Thoracic aorta (tissue), 2 donors: Measurements from ENCODE around the gene CECR2. TPM values are rescaled to one million over a fixed set of nuclear protein-coding genes. Genes with fewer than 3 reads are reported as not detected.
"Not testable (repeated sequence)": the region's sequence is repeated elsewhere in the genome, so short reads cannot be mapped to it uniquely, and the experiment has no call there.

Source experiments
- ATAC-seq: fragments of 150-250 bp; one replicate; pipeline ENCODE4 v1.8.0; 2017; ENCODE audit warnings: low read depth; ENCODE audit not compliant: insufficient number of reproducible peaks, low FRiP score
- DNase-seq: peaks from one replicate; pipeline ENCODE4 v3.0.0-alpha.2; 2020; ENCODE audit warnings: low spot score
- H3K27ac ChIP-seq, 2 donors: fragments of 200-600 bp; sonication (generic); 1 replicate in 1 of 2; 2 replicates in 1 of 2; pipeline ENCODE4 v1.5.1; 2016; ENCODE audit warnings: mild to moderate bottlenecking in 2 of 2, moderate library complexity in 2 of 2
- H3K27me3 ChIP-seq: fragments of 200-600 bp; sonication (generic); replicated peaks from 2 replicates; pipeline ENCODE4 v1.6.0; 2016; ENCODE audit warnings: mild to moderate bottlenecking; ENCODE audit not compliant: insufficient read depth
- H3K36me3 ChIP-seq: fragments of 200-600 bp; sonication (generic); one replicate; pipeline ENCODE4 v1.5.1; 2016
- H3K4me1 ChIP-seq, 2 donors: fragments of 200-600 bp; sonication (generic); 1 replicate in 1 of 2; 2 replicates in 1 of 2; pipeline versions ENCODE4 v1.5.1 to v1.6.0; 2016; ENCODE audit warnings: low read depth in 2 of 2, mild to moderate bottlenecking in 1 of 2; ENCODE audit not compliant: control insufficient read depth in 1 of 2
- H3K4me3 ChIP-seq: fragments of 200-600 bp; sonication (generic); 2 replicates; pipeline ENCODE4 v1.5.1; 2016; ENCODE audit warnings: mild to moderate bottlenecking
- H3K9me3 ChIP-seq: fragments of 200-600 bp; sonication (generic); 2 replicates; pipeline ENCODE4 v1.5.1; 2016
- CTCF ChIP-seq: fragments of 200-600 bp; sonication (generic); IDR thresholded peaks from one replicate; pipeline ENCODE4 v1.5.1; 2019; ENCODE audit warnings: antibody characterized with exemption
- total RNA-seq, 2 donors: library from RNA; depleted of rRNA; stranded (reverse); fragments of >200 nt; gene quantifications; one replicate each; pipeline versions ENCODE4 v1.1.0 to v1.2.3, GENCODE V29; 2016

Gene CECR2
- total RNA-seq, 2 donors from 2014 or later, result 0.28 TPM; not detected in 1

GRCh38 chr22:17422736-17423343, 53.6 kb downstream of the CECR2 start:
- no peak for DNase-seq
- no peak for TF ChIP-seq CTCF
- Histone ChIP-seq H3K36me3 (no peaks in the 10 kb centered on the region), H3K27ac (no peak overlapping the region), H3K4me3 (no peak overlapping the region), H3K27me3 (no peaks in the 10 kb centered on the region), H3K9me3 (no peaks in the 10 kb centered on the region), H3K4me1 (no peaks in the 10 kb centered on the region)
- ATAC-seq, result no peak

- TF ChIP-seq CTCF, result no peak
- no peak overlapping the region for H3K27ac ChIP-seq
- no peaks in the 10 kb centered on the region for H3K27me3 ChIP-seq
- no peak overlapping the region for H3K4me3 ChIP-seq
- ATAC-seq (no peak), DNase-seq (no peak)
- H3K4me1 ChIP-seq, result no peaks in the 10 kb centered on the region
- H3K36me3 ChIP-seq, result no peaks in the 10 kb centered on the region
- H3K9me3 ChIP-seq, result no peaks in the 10 kb centered on the region
Measured at GRCh38 chr22:17423616-17424015, 54.4 kb downstream of the CECR2 start.

DNA sequence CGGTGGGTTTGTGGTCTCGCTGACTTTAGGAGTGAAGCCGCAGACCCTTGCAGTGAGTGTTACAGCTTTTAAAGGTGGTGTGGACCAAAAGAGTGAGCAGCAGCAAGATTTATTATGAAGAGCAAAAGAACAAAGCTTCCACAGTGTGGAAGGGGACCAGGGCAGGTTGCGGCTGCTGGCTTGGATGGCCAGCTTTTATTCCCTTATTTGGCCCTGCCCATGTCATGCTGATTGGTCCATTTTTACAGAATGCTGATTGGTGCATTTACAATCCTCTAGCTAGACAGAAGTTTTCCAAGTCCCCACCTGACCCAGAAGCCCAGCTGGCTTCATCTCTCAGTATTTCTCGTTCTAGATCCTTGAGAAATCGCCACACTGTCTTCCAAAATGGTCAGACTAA, 58.3 kb downstream of the CECR2 start:
- not testable (repeated sequence) for H3K27me3 ChIP-seq, DNase-seq, H3K36me3 ChIP-seq, H3K4me1 ChIP-seq, H3K4me3 ChIP-seq, ATAC-seq, H3K9me3 ChIP-seq, H3K27ac ChIP-seq

- no peaks in the 10 kb centered on the region for H3K36me3 ChIP-seq
- H3K27me3 ChIP-seq, result no peaks in the 10 kb centered on the region
- no peak overlapping the region for H3K4me3 ChIP-seq
- no peak overlapping the region for H3K27ac ChIP-seq
- no peaks in the 10 kb centered on the region for H3K4me1 ChIP-seq
- no peaks in the 10 kb centered on the region for H3K9me3 ChIP-seq
- DNase-seq (no peak), ATAC-seq (no peak)
- TF ChIP-seq CTCF, result no peak
Measured at GRCh38 chr22:17429516-17429915, 60.3 kb downstream of the CECR2 start.

- ATAC-seq, result no peak
- no peak for DNase-seq
- Histone ChIP-seq H3K4me1 (no peaks in the 10 kb centered on the region), H3K9me3 (no peaks in the 10 kb centered on the region), H3K36me3 (no peaks in the 10 kb centered on the region), H3K27me3 (no peaks in the 10 kb centered on the region), H3K27ac (no peak overlapping the region), H3K4me3 (no peak overlapping the region)
- TF ChIP-seq CTCF, result no peak
Measured at GRCh38 chr22:17430412-17430811, 61.2 kb downstream of the CECR2 start.

DNA sequence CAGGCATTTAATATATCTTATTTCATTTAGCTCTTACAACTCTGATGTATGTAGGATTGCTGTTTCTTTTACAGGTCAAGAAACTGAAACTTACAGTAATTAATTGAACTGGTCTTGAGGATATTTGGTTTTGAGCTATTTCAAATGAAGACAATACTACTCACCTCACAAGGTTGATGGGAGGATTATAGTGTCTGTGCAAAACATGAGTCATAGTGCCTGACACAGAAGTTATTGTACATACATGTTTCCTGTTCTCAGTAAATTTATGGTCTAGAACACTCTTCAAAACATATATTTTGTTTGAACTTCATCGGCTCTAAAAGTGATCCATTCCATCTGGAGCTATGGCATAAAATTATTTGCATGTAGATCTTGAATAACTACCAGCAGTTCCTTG, 61.9 kb downstream of the CECR2 start:
- H3K27me3 ChIP-seq, result no peaks in the 10 kb centered on the region
- DNase-seq, result no peak
- no peaks in the 10 kb centered on the region for H3K9me3 ChIP-seq
- TF ChIP-seq CTCF, result no peak
- no peaks in the 10 kb centered on the region for H3K4me1 ChIP-seq
- H3K4me3 ChIP-seq, result no peak overlapping the region
- no peak for ATAC-seq
- H3K36me3 ChIP-seq, result no peaks in the 10 kb centered on the region
- no peak overlapping the region for H3K27ac ChIP-seq
